ENCODE results near the gene PIGH.

DNA sequence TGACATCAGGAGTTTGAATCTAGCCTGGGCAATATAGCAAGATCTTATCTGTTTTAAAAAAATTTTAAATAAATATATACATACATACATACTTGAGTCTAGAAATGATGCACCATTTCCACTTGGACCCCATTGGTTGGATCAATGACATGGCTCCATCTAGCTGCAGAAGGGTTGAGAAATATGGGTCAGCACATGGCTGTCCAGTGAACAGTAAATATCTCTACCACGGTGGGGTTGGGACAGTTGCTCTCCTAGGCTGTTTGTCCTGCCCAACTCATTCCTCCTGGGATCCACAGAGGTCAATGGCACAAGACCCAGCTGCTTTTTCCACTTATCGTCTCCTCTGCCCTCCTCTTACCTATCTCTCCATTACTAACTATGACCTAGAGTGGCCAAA is 43.4 kb downstream of the PIGH start:
- TF ChIP-seq CTCF (IDR thresholded peaks at IDR 0.05) (no peak), EZH2 (IDR thresholded peaks at IDR 0.05) (no peak), EZH2phosphoT487 (IDR thresholded peaks at IDR 0.05) (no peak)

All from neural progenitor cell (in vitro differentiated cells).